Hepatic stellate cell (primary cell): ENCODE data around the gene ARPC5L.
"Not testable (repeated sequence)": the region's sequence is repeated elsewhere in the genome, so short reads cannot be mapped to it uniquely, and the experiment has no call there.

Experiments used
- DNase-seq: peaks from one replicate; pipeline ENCODE4 v3.0.0; 2011; ENCODE audit warnings: low spot score

Gene ARPC5L

GRCh38 chr9:124841075-124841821 lies 20.7 kb upstream of the ARPC5L start:
- no peak for DNase-seq

GRCh38 chr9:124843456-124844034 lies 18.4 kb upstream of the ARPC5L start:
- DNase-seq, result no peak

GRCh38 chr9:124844291-124844690 lies 17.6 kb upstream of the ARPC5L start:
- DNase-seq, result no peak

- not testable (repeated sequence) for DNase-seq
These were observed 15.5 kb upstream of the ARPC5L start for GRCh38 chr9:124846467-124846866.

GRCh38 chr9:124846969-124847368 lies 15.0 kb upstream of the ARPC5L start:
- no peak for DNase-seq

- peak; percentile 89 for DNase-seq
These were observed 12.1 kb upstream of the ARPC5L start for GRCh38 chr9:124849801-124850200.

- no peak for DNase-seq
These were observed 9.7 kb upstream of the ARPC5L start for GRCh38 chr9:124852121-124852828.

- DNase-seq, result peak; percentile 93
These were observed 8.9 kb upstream of the ARPC5L start, which contains the start of gene WDR38 for GRCh38 chr9:124852829-124853531. Gene WDR38, plus strand, starts transcription at chr9:124853460. Its CDS starts 72 bp downstream, at chr9:124853532.

- DNase-seq, result no peak
These were observed 8.3 kb upstream of the ARPC5L start for GRCh38 chr9:124853605-124854143.

GRCh38 chr9:124854161-124854560 lies 7.8 kb upstream of the ARPC5L start:
- no peak for DNase-seq

- DNase-seq, result no peak
These were observed 7.1 kb upstream of the ARPC5L start for GRCh38 chr9:124854822-124855221.

GRCh38 chr9:124855566-124855943 lies 6.4 kb upstream of the ARPC5L start:
- no peak for DNase-seq

- no peak for DNase-seq
These were observed 5.8 kb upstream of the ARPC5L start for GRCh38 chr9:124855944-124856765.

- DNase-seq, result no peak
These were observed 4.3 kb upstream of the ARPC5L start for GRCh38 chr9:124857533-124858162.

GRCh38 chr9:124858330-124859046 lies 3.4 kb upstream of the ARPC5L start:
- no peak for DNase-seq

GRCh38 chr9:124859803-124860581 lies 1.9 kb upstream of the ARPC5L start:
- no peak for DNase-seq

GRCh38 chr9:124860582-124861341 lies 1.2 kb upstream of the ARPC5L start:
- DNase-seq, result no peak

GRCh38 chr9:124863371-124863871 lies 1.5 kb downstream of the ARPC5L start:
- no peak for DNase-seq
